Testis (tissue), 3 donors: ENCODE measurements around the gene TAC1. TPM values are rescaled to one million over a fixed set of nuclear protein-coding genes. Genes with fewer than 3 reads are reported as not detected.
"Not testable (repeated sequence)": the region's sequence is repeated elsewhere in the genome, so short reads cannot be mapped to it uniquely, and the experiment has no call there.

Experiments
- DNase-seq: peaks from one replicate; pipeline ENCODE4 v3.0.0-alpha.2; 2019
- H3K27ac ChIP-seq, 2 donors: fragments of 200-600 bp; sonication (generic); one replicate each; pipeline ENCODE4 v1.5.1; 2019
- H3K27me3 ChIP-seq: fragments of 200-600 bp; sonication (generic); one replicate; pipeline ENCODE4 v1.5.1; 2019
- H3K36me3 ChIP-seq: fragments of 200-600 bp; sonication (generic); one replicate; pipeline ENCODE4 v1.5.1; 2017; ENCODE audit warnings: low read depth; ENCODE audit errors: missing control alignments
- H3K4me1 ChIP-seq: fragments of 200-600 bp; sonication (generic); one replicate; pipeline ENCODE4 v1.5.1; 2019
- H3K4me3 ChIP-seq, 2 donors: fragments of 200-600 bp; sonication (generic); one replicate each; pipeline ENCODE4 v1.5.1; 2017 to 2019
- H3K9me3 ChIP-seq: fragments of 200-600 bp; sonication (generic); one replicate; pipeline ENCODE4 v1.5.1; 2017
- POLR2A ChIP-seq: fragments of 450-650 bp; IDR thresholded peaks from one replicate; pipeline ENCODE4 v1.6.1; 2017; ENCODE audit warnings: antibody characterized with exemption, mild to moderate bottlenecking, moderate library complexity
- WGBS, 2 donors: methylation state at CpG; one replicate each; pipeline ENCODE4 v1.1.5; 2018; 5-methylcytosine and 5-hydroxymethylcytosine counted together
- intact Hi-C: fragments of 100-400 bp; cut with DNase I; formaldehyde crosslinking; loops from one replicate; pipeline ENCODE4 v1.15.1; 2023; ENCODE audit warnings: low total_unique reads
- polyA plus RNA-seq: library from polyadenylated mRNA; stranded (reverse); fragments of 350-450 nt; fragmentation: Illumina TruSeq; extraction: RNeasy Lipid Tissue Mini Kit (QIAGEN cat#74804); gene quantifications from one replicate; pipeline ENCODE4 v1.2.3, GENCODE V29; 2014; ENCODE audit warnings: low read depth, low replicate concordance; ENCODE audit not compliant: insufficient read depth
- total RNA-seq, 2 donors: library from RNA; depleted of rRNA; stranded (reverse); fragments of >200 nt; gene quantifications; one replicate each; pipeline ENCODE4 v1.2.3, GENCODE V29; 2016
- TF ChIP-seq, protein P1 (sequence below), 3 experiments: fragments of 450-650 bp in 2 of 3; fragments of 200-600 bp in 1 of 3; sonication (generic) in 1 of 3; IDR thresholded peaks; one replicate each; pipeline ENCODE4 v1.5.1; 2016 to 2019; ENCODE audit warnings: antibody characterized with exemption in 3 of 3, mild to moderate bottlenecking in 2 of 3, moderate library complexity in 1 of 3

Gene TAC1
- total and polyA plus RNA-seq, 3 donors from 2014 or later = 0.59 to 1.2 TPM; not detected in 1

DNA sequence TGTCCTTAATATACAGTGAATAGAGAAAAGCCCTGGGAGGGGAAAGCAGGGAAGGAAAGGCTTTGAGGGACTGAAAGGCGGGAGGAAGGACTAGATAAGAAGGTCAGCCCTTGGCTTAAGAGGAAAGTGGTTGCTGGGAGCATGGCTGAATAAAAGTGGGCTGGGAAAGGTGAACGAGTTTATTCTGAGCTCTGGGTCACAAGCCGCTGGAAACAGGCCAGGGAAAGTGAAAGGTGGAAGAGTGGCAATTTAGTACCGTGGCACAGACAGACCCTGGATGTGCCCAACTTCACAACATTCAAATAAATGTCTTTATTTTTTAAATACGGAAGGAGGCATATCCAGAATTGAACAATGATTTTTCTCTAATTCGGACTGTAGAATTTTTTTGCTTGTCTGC, 39.7 kb downstream of the TAC1 start:
- intact Hi-C loops = no loop called here
- Histone ChIP-seq H3K4me1 (no peaks in the 10 kb centered on the region), H3K36me3 (no peaks in the 10 kb centered on the region), H3K27me3 (no peaks in the 10 kb centered on the region), H3K4me3 (no peak overlapping the region), H3K9me3 (no peaks in the 10 kb centered on the region), H3K27ac (no peak overlapping the region)
- WGBS, 2 donors = 74 to 77% methylated on average over 6 of the region's 6 CpGs
- no peak for DNase-seq
- TF ChIP-seq POLR2A = no peak
- TF ChIP-seq, protein P1, sequence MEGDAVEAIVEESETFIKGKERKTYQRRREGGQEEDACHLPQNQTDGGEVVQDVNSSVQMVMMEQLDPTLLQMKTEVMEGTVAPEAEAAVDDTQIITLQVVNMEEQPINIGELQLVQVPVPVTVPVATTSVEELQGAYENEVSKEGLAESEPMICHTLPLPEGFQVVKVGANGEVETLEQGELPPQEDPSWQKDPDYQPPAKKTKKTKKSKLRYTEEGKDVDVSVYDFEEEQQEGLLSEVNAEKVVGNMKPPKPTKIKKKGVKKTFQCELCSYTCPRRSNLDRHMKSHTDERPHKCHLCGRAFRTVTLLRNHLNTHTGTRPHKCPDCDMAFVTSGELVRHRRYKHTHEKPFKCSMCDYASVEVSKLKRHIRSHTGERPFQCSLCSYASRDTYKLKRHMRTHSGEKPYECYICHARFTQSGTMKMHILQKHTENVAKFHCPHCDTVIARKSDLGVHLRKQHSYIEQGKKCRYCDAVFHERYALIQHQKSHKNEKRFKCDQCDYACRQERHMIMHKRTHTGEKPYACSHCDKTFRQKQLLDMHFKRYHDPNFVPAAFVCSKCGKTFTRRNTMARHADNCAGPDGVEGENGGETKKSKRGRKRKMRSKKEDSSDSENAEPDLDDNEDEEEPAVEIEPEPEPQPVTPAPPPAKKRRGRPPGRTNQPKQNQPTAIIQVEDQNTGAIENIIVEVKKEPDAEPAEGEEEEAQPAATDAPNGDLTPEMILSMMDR (IDR thresholded peaks at IDR 0.05) = no peak

DNA sequence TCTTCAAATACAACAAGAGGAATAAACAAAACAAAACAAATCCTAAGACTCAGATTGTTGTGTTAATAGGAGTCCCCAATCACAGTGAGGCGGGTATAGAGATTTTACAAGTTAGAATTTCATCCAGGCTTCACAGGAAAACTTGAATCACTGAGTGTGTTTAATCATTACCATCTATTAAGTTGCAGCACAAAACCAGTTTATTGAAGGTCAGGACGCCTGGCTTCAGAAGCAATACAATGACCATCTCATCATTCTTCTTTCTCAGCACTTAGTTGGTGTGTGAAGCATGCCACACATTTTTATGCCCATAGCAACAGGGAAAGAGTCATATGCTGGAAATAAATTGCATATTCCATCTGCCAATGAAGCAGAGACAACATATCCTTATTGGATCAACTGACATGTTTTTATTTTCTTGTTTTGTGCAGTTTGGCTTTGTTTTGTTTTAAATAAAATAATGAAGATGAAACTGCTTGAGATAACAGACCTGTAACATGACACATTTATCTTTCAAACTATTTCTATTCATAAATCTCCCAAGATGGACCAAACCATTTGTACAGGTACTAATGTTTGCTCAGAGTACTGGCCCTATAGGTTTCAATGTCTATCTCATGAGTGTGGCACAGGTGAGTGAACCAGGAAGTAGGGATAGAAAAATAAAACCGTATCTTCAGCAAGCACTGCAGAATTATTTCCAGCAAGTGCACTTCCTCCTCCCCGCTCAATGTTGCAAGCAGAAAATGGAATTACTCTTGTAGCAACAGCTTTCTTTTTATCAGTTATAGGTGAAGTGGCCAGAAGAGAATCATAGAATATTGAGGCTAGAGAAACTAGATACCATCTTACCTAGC, 40.4 kb downstream of the TAC1 start:
- no peak overlapping the region for H3K4me3 ChIP-seq
- intact Hi-C loops = no loop called here
- no peaks in the 10 kb centered on the region for H3K9me3 ChIP-seq
- DNase-seq = no peak
- H3K27me3 ChIP-seq = no peaks in the 10 kb centered on the region
- WGBS, 2 donors = 75 to 76% methylated on average over 4 of the region's 4 CpGs
- no peaks in the 10 kb centered on the region for H3K4me1 ChIP-seq
- no peak overlapping the region for H3K27ac ChIP-seq
- TF ChIP-seq POLR2A = no peak
- TF ChIP-seq, protein P1 (IDR thresholded peaks at IDR 0.05) = no peak
- H3K36me3 ChIP-seq = no peaks in the 10 kb centered on the region

DNA sequence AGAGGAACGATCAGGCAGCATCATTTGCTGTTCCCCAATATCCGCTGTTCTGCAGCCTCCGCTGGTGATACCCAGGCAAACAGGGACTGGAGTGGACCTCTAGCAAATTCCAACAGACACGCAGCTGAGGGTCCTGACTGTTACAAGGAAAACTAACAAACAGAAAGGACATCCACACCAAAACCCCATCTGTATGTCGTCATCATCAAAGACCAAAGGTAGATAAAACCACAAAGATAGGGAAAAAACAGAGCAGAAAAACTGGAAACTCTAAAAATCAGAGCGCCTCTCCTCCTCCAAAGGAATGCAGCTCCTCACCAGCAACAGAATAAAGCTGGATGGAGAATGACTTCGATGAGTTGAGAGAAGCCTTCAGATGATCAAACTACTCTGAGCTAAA, 54.5 kb downstream of the TAC1 start:
- H3K27ac ChIP-seq, H3K27me3 ChIP-seq, H3K4me3 ChIP-seq, H3K9me3 ChIP-seq, H3K36me3 ChIP-seq, DNase-seq, intact Hi-C loops, H3K4me1 ChIP-seq: not testable (repeated sequence)
- 91 to 93% methylated on average over 7 of the region's 7 CpGs for WGBS, 2 donors

Other genes starting within 250 kb of the TAC1 start
- gene ASNS, start 140.3 kb downstream of the TAC1 start, total RNA-seq = 10 to 100 TPM; 31.7 to 54.1 TPM
- 73.6 TPM for gene ASNS, start 140.3 kb downstream of the TAC1 start, polyA plus RNA-seq